Measurements from ENCODE around the gene PAIP2.

The PAIP2 gene

GRCh38 chr5:139364466-139364865 lies 22.8 kb downstream of the PAIP2 start:
- no peak for DNase-seq (ENCODE audit: low read depth)
- H3K36me3 ChIP-seq (ENCODE audit: control insufficient read depth, insufficient read depth, low read length, severe bottlenecking) = peaks cover 47% of the 10 kb centered on the region
- H3K4me3 ChIP-seq (ENCODE audit: low read length) = no peak overlapping the region
- peaks cover 18% of the 10 kb centered on the region for H3K4me1 ChIP-seq (ENCODE audit: control insufficient read depth, insufficient read depth, low read length)
- no peak overlapping the region for H3K9ac ChIP-seq (ENCODE audit: low read length)
- H3K9me3 ChIP-seq (ENCODE audit: control insufficient read depth, low read length) = no peaks in the 10 kb centered on the region
- no peaks in the 10 kb centered on the region for H3K27me3 ChIP-seq (replicated peaks; ENCODE audit: control insufficient read depth, insufficient read depth, low read length)

DNA sequence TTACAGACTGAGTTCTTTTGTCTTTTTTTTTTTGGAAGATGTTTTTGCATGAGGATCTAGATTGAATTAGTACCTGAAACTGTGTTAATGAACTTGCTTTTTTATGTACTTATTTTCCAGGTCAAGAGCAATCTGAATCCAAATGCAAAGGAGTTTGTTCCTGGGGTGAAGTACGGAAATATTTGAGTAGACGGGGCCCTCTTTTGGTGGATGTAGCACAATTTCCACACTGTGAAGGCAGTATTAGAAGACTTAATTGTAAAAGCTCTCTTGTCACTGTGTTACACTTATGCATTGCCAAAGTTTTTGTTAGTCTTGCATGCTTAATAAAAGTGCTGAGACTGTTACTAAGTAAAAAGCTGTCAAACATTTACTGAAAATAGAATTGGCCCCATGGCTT lies 27.0 kb downstream of the PAIP2 start:
- Histone ChIP-seq H3K4me3 (ENCODE audit: low read length) (no peak overlapping the region), H3K9me3 (ENCODE audit: control insufficient read depth, low read length) (no peaks in the 10 kb centered on the region), H3K27me3 (replicated peaks; ENCODE audit: control insufficient read depth, insufficient read depth, low read length) (no peaks in the 10 kb centered on the region), H3K9ac (ENCODE audit: low read length) (no peak overlapping the region), H3K36me3 (ENCODE audit: control insufficient read depth, insufficient read depth, low read length, severe bottlenecking) (peaks cover 62% of the 10 kb centered on the region), H3K4me1 (ENCODE audit: control insufficient read depth, insufficient read depth, low read length) (peaks cover 21% of the 10 kb centered on the region)
- no peak for DNase-seq (ENCODE audit: low read depth)

DNA sequence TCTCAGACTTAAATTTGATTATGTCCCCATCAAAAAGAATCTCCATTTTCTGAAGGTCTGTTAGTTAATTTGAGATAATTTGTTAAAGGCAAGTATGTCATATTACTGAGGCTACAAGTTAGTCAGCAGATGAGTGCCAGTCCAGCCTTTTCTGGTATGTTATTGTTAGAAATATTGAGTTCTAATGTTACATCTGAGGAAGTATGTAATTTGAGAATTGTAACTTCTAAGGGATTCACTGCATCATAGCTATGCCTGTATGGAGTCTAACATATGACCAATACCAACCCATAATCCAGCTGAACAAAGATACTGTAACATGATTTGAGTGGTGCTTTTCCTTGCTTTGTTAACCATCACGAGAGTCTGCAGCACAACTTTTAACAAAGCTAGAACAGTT lies 27.5 kb downstream of the PAIP2 start:
- Histone ChIP-seq H3K36me3 (ENCODE audit: control insufficient read depth, insufficient read depth, low read length, severe bottlenecking) (peaks cover 56% of the 10 kb centered on the region), H3K9ac (ENCODE audit: low read length) (no peak overlapping the region), H3K9me3 (ENCODE audit: control insufficient read depth, low read length) (no peaks in the 10 kb centered on the region), H3K4me1 (ENCODE audit: control insufficient read depth, insufficient read depth, low read length) (peaks cover 25% of the 10 kb centered on the region), H3K27me3 (replicated peaks; ENCODE audit: control insufficient read depth, insufficient read depth, low read length) (no peaks in the 10 kb centered on the region), H3K4me3 (ENCODE audit: low read length) (no peak overlapping the region)
- DNase-seq (ENCODE audit: low read depth) = peak; percentile 92

GRCh38 chr5:139371482-139372435 lies 30.1 kb downstream of the PAIP2 start:
- H3K36me3 ChIP-seq (ENCODE audit: control insufficient read depth, insufficient read depth, low read length, severe bottlenecking) = peaks cover 34% of the 10 kb centered on the region
- no peak for DNase-seq (ENCODE audit: low read depth)

GRCh38 chr5:139374909-139375308 lies 33.3 kb downstream of the PAIP2 start:
- no peak for DNase-seq (ENCODE audit: low read depth)
- H3K36me3 ChIP-seq (ENCODE audit: control insufficient read depth, insufficient read depth, low read length, severe bottlenecking) = peaks cover 13% of the 10 kb centered on the region
- H3K9me3 ChIP-seq (ENCODE audit: control insufficient read depth, low read length) = no peaks in the 10 kb centered on the region
- H3K4me1 ChIP-seq (ENCODE audit: control insufficient read depth, insufficient read depth, low read length) = peaks cover 14% of the 10 kb centered on the region
- no peak overlapping the region for H3K4me3 ChIP-seq (ENCODE audit: low read length)
- H3K27me3 ChIP-seq (replicated peaks; ENCODE audit: control insufficient read depth, insufficient read depth, low read length) = no peaks in the 10 kb centered on the region
- H3K9ac ChIP-seq (ENCODE audit: low read length) = no peak overlapping the region

More at GRCh38 chr5:139371482-139372435, 30.1 kb downstream of the PAIP2 start:
- Histone ChIP-seq H3K4me1 (ENCODE audit: control insufficient read depth, insufficient read depth, low read length) (peaks cover 25% of the 10 kb centered on the region), H3K9ac (ENCODE audit: low read length) (no peak overlapping the region), H3K4me3 (ENCODE audit: low read length) (no peak overlapping the region), H3K9me3 (ENCODE audit: control insufficient read depth, low read length) (no peaks in the 10 kb centered on the region), H3K27me3 (replicated peaks; ENCODE audit: control insufficient read depth, insufficient read depth, low read length) (no peaks in the 10 kb centered on the region)

GRCh38 chr5:139376364-139376763 lies 34.7 kb downstream of the PAIP2 start:
- Histone ChIP-seq H3K9me3 (ENCODE audit: control insufficient read depth, low read length) (no peaks in the 10 kb centered on the region), H3K27me3 (replicated peaks; ENCODE audit: control insufficient read depth, insufficient read depth, low read length) (no peaks in the 10 kb centered on the region), H3K4me3 (ENCODE audit: low read length) (no peak overlapping the region), H3K4me1 (ENCODE audit: control insufficient read depth, insufficient read depth, low read length) (peaks cover 14% of the 10 kb centered on the region), H3K36me3 (ENCODE audit: control insufficient read depth, insufficient read depth, low read length, severe bottlenecking) (peaks cover 9% of the 10 kb centered on the region), H3K9ac (ENCODE audit: low read length) (no peak overlapping the region)
- no peak for DNase-seq (ENCODE audit: low read depth)

DNA sequence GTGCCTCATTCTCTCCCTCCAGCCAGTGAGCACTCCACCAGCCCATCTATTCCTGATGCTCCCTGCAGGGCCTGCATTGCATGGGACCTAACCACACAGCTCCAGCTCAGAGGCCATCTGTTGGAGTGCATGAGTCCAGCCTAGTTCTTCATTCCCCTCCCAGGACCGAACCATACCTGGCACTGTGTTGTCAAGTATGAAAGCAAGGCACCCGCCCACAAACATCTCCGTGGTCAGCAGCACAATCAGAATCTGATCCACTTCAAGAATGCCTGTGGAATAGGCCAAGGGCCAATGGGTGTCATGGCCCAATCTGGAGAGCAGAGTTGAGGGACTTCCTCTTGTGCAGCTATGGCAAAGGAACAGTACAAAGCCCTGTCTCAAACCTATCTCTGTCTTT lies 35.6 kb downstream of the PAIP2 start:
- Histone ChIP-seq H3K36me3 (ENCODE audit: control insufficient read depth, insufficient read depth, low read length, severe bottlenecking) (peaks cover 3% of the 10 kb centered on the region), H3K4me1 (ENCODE audit: control insufficient read depth, insufficient read depth, low read length) (peaks cover 14% of the 10 kb centered on the region), H3K9ac (ENCODE audit: low read length) (no peak overlapping the region), H3K27me3 (replicated peaks; ENCODE audit: control insufficient read depth, insufficient read depth, low read length) (no peaks in the 10 kb centered on the region), H3K9me3 (ENCODE audit: control insufficient read depth, low read length) (no peaks in the 10 kb centered on the region), H3K4me3 (ENCODE audit: low read length) (no peak overlapping the region)
- no peak for DNase-seq (ENCODE audit: low read depth)

- no peaks in the 10 kb centered on the region for H3K27me3 ChIP-seq (replicated peaks; ENCODE audit: control insufficient read depth, insufficient read depth, low read length)
- H3K4me1 ChIP-seq (ENCODE audit: control insufficient read depth, insufficient read depth, low read length) = peaks cover 12% of the 10 kb centered on the region
- H3K4me3 ChIP-seq (ENCODE audit: low read length) = no peak overlapping the region
- no peak for DNase-seq (ENCODE audit: low read depth)
- H3K36me3 ChIP-seq (ENCODE audit: control insufficient read depth, insufficient read depth, low read length, severe bottlenecking) = peaks cover under 1% of the 10 kb centered on the region
- no peak overlapping the region for H3K9ac ChIP-seq (ENCODE audit: low read length)
- H3K9me3 ChIP-seq (ENCODE audit: control insufficient read depth, low read length) = no peaks in the 10 kb centered on the region
Observed at GRCh38 chr5:139378101-139378825, 36.6 kb downstream of the PAIP2 start.

- Histone ChIP-seq H3K9me3 (ENCODE audit: control insufficient read depth, low read length) (no peaks in the 10 kb centered on the region), H3K27me3 (replicated peaks; ENCODE audit: control insufficient read depth, insufficient read depth, low read length) (no peaks in the 10 kb centered on the region), H3K9ac (ENCODE audit: low read length) (no peak overlapping the region), H3K36me3 (ENCODE audit: control insufficient read depth, insufficient read depth, low read length, severe bottlenecking) (no peaks in the 10 kb centered on the region), H3K4me1 (ENCODE audit: control insufficient read depth, insufficient read depth, low read length) (peaks cover 12% of the 10 kb centered on the region), H3K4me3 (ENCODE audit: low read length) (no peak overlapping the region)
- DNase-seq (ENCODE audit: low read depth) = no peak
Observed at GRCh38 chr5:139378941-139379361, 37.3 kb downstream of the PAIP2 start.

DNA sequence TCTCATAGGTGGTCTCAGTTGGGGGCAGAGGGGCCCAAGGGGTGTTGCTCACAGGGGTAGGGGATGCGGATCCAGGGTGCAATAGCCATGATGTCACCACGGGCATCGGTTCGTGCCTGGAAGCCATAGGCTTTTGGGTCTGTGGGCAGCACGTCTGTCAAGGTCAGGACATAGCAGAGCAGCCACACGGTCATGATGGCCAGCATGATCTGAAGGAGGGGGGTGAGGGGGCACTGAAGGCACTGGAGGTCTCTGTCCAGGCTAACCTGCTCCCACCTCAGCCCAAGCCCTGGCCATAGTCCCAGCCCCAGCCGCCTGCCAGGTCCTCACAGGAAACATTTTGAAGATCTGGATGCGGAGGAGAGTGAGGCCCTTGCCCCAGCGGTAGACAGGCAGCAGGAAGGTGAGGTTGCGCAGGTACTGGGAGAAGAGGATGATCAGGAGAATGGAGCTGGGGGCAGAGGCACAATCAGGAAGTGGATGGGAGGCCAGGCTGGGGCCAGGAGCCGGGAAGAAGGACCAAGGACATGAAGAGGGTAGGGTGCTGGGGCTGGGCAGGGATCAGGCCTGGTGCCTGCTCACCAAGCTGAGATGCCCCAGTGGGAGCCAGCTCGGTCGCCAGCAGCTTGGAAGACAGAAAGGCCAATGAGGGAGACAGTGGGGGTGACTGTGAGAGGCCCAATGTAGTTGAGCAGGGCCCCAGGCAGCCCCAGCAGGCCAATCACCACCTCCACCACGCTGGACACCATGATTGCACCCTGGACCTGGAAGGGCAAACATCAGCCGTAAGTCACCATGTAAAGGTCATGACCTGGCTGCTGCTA lies 38.2 kb downstream of the PAIP2 start:
- H3K4me1 ChIP-seq (ENCODE audit: control insufficient read depth, insufficient read depth, low read length) = peaks cover 20% of the 10 kb centered on the region
- H3K36me3 ChIP-seq (ENCODE audit: control insufficient read depth, insufficient read depth, low read length, severe bottlenecking) = no peaks in the 10 kb centered on the region
- H3K4me3 ChIP-seq (ENCODE audit: low read length) = no peak overlapping the region
- H3K9ac ChIP-seq (ENCODE audit: low read length) = no peak overlapping the region
- no peaks in the 10 kb centered on the region for H3K27me3 ChIP-seq (replicated peaks; ENCODE audit: control insufficient read depth, insufficient read depth, low read length)
- no peak for DNase-seq (ENCODE audit: low read depth)
- H3K9me3 ChIP-seq (ENCODE audit: control insufficient read depth, low read length) = no peaks in the 10 kb centered on the region

Measured in adipocyte (in vitro differentiated cells).